NT2/D1 (cell line): ENCODE results near the gene RGMA.

Experiments used
- SUZ12 ChIP-seq: IDR thresholded peaks from 2 replicates; pipeline ENCODE4 v1.6.1; 2011; ENCODE audit not compliant: insufficient read length, insufficient read depth; ENCODE audit errors: extremely low read depth
- YY1 ChIP-seq: IDR thresholded peaks from 2 replicates; pipeline ENCODE4 v1.6.1; 2011; ENCODE audit not compliant: insufficient read length, insufficient read depth
- ZNF274 ChIP-seq: IDR thresholded peaks from 2 replicates; pipeline ENCODE4 v1.6.1; 2011; ENCODE audit warnings: mild to moderate bottlenecking, low read depth, low read length

DNA sequence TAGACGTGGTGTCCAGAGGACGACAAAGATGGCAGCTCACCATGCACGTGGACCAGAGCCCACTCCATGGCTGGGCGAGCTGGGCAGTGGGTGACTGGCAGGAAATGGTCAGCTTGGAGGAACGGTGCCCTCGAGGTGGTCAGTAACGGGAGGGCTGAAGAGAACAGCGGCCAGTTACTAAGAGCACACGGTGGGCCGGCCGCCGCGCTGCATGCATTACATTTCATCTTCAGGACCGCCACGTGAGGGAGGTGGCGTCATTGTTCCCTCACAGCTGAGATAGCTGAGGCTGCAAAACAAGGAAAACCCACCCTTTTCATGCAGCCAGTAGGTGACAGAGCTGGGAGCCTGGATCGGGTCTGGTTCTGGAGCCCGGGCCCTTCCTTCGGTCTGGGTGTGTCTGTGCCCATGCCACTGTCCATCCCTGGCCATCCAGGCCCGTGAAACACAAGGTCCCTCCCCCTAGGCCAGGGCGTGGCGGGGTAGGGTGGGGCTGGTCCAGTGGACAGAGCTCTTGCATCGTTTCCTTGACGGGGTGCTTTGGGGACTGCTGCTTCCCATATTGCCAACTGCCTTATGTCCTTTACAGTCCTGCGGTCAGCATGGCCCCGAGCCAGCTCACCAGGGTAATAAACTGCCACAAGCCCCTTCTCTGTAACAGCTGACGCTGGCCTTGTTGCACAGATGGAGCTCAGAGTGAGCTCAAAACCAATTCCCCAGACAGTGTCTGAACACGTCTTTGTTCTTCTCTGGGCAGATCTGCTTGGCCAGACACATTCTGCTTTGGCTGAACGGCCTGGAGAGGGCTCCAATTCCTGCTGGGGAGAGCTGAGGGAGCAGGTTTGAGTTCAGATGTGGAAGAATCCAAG, 51.8 kb downstream of the RGMA start:
- TF ChIP-seq ZNF274 = no peak
- TF ChIP-seq YY1 = no peak
- no peak for TF ChIP-seq SUZ12
